Loucy (cell line): ENCODE measurements around the gene GALNT3.

ENCODE experiments used
- EZH2phosphoT487 ChIP-seq: fragments of 200-600 bp; IDR thresholded peaks from 2 replicates; pipeline ENCODE4 v1.6.1; 2018; ENCODE audit warnings: antibody characterized with exemption, mild to moderate bottlenecking, moderate library complexity, borderline replicate concordance
- TF ChIP-seq, protein P1 (sequence below): fragments of 200-600 bp; sonication (generic); conservative IDR thresholded peaks from 2 replicates; pipeline ENCODE4 v1.5.1; 2014; ENCODE audit warnings: mild to moderate bottlenecking, antibody characterized with exemption, low read length

GRCh38 chr2:165773684-165774083, 20.4 kb downstream of the GALNT3 start:
- TF ChIP-seq, protein P1, sequence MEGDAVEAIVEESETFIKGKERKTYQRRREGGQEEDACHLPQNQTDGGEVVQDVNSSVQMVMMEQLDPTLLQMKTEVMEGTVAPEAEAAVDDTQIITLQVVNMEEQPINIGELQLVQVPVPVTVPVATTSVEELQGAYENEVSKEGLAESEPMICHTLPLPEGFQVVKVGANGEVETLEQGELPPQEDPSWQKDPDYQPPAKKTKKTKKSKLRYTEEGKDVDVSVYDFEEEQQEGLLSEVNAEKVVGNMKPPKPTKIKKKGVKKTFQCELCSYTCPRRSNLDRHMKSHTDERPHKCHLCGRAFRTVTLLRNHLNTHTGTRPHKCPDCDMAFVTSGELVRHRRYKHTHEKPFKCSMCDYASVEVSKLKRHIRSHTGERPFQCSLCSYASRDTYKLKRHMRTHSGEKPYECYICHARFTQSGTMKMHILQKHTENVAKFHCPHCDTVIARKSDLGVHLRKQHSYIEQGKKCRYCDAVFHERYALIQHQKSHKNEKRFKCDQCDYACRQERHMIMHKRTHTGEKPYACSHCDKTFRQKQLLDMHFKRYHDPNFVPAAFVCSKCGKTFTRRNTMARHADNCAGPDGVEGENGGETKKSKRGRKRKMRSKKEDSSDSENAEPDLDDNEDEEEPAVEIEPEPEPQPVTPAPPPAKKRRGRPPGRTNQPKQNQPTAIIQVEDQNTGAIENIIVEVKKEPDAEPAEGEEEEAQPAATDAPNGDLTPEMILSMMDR, result no peak
- no peak for TF ChIP-seq EZH2phosphoT487
